Prostate gland (tissue), 2 donors: Measurements from ENCODE around the gene APOO. TPM values are rescaled to one million over a fixed set of nuclear protein-coding genes. Genes with fewer than 3 reads are reported as not detected.
"Not testable (repeated sequence)": the region's sequence is repeated elsewhere in the genome, so short reads cannot be mapped to it uniquely, and the experiment has no call there.

Experiments
- DNase-seq: peaks from one replicate; pipeline ENCODE4 v3.0.0-alpha.2; 2019; ENCODE audit warnings: low spot score
- H3K27ac ChIP-seq, 2 donors: fragments of 200-600 bp; sonication (generic); 2 replicates each; pipeline ENCODE4 v1.5.1; 2017 to 2019
- H3K27me3 ChIP-seq: fragments of 200-600 bp; sonication (generic); replicated peaks from 2 replicates; pipeline ENCODE4 v1.5.1; 2019; ENCODE audit not compliant: insufficient read depth
- H3K36me3 ChIP-seq, 2 donors: fragments of 200-600 bp; sonication (generic); 1 replicate in 1 of 2; 2 replicates in 1 of 2; pipeline versions ENCODE4 v1.5.1 to v1.8.1; 2017 to 2019
- H3K4me1 ChIP-seq: fragments of 200-600 bp; sonication (generic); replicated peaks from 2 replicates; pipeline ENCODE4 v1.5.1; 2019
- H3K4me3 ChIP-seq, 2 donors: fragments of 200-600 bp; sonication (generic); 2 replicates each; pipeline ENCODE4 v1.5.1; 2017 to 2019
- H3K9me3 ChIP-seq: fragments of 200-600 bp; sonication (generic); 2 replicates; pipeline ENCODE4 v1.5.1; 2017
- POLR2A ChIP-seq: fragments of 450-650 bp; IDR thresholded peaks from one replicate; pipeline ENCODE4 v1.6.1; 2016; ENCODE audit warnings: antibody characterized with exemption, mild to moderate bottlenecking
- POLR2AphosphoS5 ChIP-seq: sonication (generic); formaldehyde crosslinking; IDR thresholded peaks from one replicate; pipeline ENCODE4 v1.6.1; 2017; ENCODE audit warnings: antibody characterized with exemption
- WGBS: methylation state at CpG from one replicate; pipeline ENCODE4 v1.1.5; 2018; 5-methylcytosine and 5-hydroxymethylcytosine counted together
- intact Hi-C: fragments of 100-400 bp; cut with DNase I; formaldehyde crosslinking; loops from one replicate; pipeline ENCODE4 v1.14.2; 2022
- total RNA-seq, 2 donors: library from RNA; depleted of rRNA; stranded (reverse); fragments of >200 nt; gene quantifications; one replicate each; pipeline ENCODE4 v1.1.0, GENCODE V29; 2016
- TF ChIP-seq, protein P1 (sequence below), 4 experiments: fragments of 200-600 bp in 2 of 4; fragments of 450-650 bp in 2 of 4; sonication (generic) in 2 of 4; IDR thresholded peaks; 1 replicate in 3 of 4; 2 replicates in 1 of 4; pipeline ENCODE4 v1.5.1; 2016 to 2019; ENCODE audit warnings: antibody characterized with exemption in 4 of 4, mild to moderate bottlenecking in 2 of 4, moderate library complexity in 2 of 4

Gene APOO
- total RNA-seq, 2 donors from 2014 or later: 12.3 to 17.3 TPM

DNA sequence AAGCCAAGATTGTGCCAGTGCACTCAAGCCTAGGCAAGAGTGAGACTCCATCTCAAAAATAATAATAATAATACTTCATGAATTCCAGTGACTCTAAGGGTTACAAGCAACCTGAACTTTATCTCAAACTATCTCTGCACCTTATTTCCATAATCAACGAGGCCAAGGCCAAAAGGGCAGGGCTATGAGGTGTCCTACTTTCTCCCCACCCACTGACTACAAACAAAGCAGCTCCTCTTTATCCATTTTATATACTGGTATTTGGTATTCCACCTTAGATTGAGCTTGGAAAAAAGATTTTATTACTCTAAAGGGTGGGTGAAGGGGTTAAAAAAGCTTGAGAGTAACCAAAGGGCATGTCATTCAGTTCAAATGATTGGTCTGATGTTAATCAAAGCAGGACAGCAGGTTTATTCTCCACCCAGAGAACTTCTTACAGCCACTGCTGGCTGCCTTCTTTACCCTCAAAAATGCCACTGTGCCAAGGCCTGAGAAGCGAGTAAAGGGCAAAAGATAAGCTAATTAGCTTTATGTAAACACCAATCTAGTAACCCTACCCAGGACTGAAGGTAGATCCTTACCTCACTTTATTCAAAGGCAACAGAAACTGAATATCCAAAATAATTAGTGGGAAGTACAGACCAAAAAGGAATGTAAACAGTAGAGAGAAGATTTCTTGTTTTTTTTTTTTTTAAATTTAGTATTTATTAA lies 28.2 kb downstream of the APOO start:
- no peak overlapping the region for H3K27ac ChIP-seq
- DNase-seq: no peak
- intact Hi-C loops: no loop called here
- no peaks in the 10 kb centered on the region for H3K27me3 ChIP-seq
- no peak overlapping the region for H3K4me3 ChIP-seq
- H3K4me1 ChIP-seq: no peaks in the 10 kb centered on the region
- no peaks in the 10 kb centered on the region for H3K36me3 ChIP-seq
- no peak for TF ChIP-seq POLR2AphosphoS5
- no peaks in the 10 kb centered on the region for H3K9me3 ChIP-seq
- 22% methylated on average over 2 of the region's 2 CpGs for WGBS

DNA sequence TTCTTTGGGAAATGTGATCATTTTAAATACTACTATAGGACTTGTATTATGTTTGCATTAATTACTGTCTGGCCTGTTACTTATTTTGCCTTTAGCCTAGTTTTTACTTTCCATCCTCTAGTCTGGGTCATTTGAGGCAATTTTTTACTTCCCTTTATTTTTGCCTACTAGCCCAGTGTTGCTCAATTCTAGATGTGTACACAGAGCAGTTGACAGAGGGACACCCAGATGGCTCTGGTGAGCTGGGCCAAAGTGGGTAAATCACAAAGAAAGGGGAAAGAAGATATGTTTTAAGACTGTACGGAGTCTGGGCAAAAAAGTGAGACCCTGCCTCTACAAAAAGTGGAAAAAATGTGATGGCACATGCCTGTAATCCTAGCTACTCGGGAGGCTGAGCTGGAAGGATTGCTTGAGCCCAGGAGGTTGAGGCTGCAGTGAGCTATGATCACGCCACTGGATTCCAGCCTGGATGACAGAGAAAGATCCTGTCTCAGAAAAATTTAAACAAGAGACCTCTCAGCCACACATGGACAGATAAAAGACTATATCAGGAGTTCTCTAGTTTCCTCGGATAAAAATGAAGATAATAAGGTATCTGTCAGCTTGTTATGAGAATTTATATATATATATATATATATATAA lies 35.7 kb downstream of the APOO start:
- 75% methylated on average over 4 of the region's 4 CpGs for WGBS
- intact Hi-C loops: no loop called here
- no peaks in the 10 kb centered on the region for H3K9me3 ChIP-seq

DNA sequence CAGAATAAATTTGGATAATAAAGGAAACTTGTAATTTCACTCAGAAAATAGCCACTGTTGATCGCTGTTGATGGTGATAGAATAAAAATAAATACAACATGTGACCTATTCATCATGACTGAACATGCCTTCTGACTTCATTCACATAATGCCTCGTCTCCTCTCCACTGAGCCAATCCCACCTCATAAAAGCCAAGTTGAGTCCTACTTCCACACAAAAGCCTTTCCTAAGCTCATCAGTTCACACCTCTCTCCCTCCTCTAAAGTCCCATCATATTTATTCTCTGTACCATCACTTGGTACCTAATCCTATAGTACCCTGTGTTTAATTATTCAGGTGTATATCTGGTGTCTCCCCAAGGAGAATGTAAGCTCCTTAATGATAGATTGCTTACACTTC lies 37.7 kb downstream of the APOO start:
- no peak for DNase-seq
- no peaks in the 10 kb centered on the region for H3K9me3 ChIP-seq
- no peaks in the 10 kb centered on the region for H3K36me3 ChIP-seq
- H3K4me1 ChIP-seq: no peaks in the 10 kb centered on the region
- intact Hi-C loops: no loop called here
- WGBS: 81% methylated on average over 2 of the region's 2 CpGs
- TF ChIP-seq, protein P1, sequence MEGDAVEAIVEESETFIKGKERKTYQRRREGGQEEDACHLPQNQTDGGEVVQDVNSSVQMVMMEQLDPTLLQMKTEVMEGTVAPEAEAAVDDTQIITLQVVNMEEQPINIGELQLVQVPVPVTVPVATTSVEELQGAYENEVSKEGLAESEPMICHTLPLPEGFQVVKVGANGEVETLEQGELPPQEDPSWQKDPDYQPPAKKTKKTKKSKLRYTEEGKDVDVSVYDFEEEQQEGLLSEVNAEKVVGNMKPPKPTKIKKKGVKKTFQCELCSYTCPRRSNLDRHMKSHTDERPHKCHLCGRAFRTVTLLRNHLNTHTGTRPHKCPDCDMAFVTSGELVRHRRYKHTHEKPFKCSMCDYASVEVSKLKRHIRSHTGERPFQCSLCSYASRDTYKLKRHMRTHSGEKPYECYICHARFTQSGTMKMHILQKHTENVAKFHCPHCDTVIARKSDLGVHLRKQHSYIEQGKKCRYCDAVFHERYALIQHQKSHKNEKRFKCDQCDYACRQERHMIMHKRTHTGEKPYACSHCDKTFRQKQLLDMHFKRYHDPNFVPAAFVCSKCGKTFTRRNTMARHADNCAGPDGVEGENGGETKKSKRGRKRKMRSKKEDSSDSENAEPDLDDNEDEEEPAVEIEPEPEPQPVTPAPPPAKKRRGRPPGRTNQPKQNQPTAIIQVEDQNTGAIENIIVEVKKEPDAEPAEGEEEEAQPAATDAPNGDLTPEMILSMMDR (IDR thresholded peaks at IDR 0.05): no peak
- TF ChIP-seq POLR2A: no peak
- no peak overlapping the region for H3K4me3 ChIP-seq
- no peak overlapping the region for H3K27ac ChIP-seq
- H3K27me3 ChIP-seq: no peaks in the 10 kb centered on the region

More for the DNA sequence above, 35.7 kb downstream of the APOO start:
- Histone ChIP-seq H3K27me3 (no peaks in the 10 kb centered on the region), H3K4me3 (no peak overlapping the region), H3K27ac (no peak overlapping the region), H3K36me3 (no peaks in the 10 kb centered on the region), H3K4me1 (no peaks in the 10 kb centered on the region)
- TF ChIP-seq, protein P1 (IDR thresholded peaks at IDR 0.05): no peak
- TF ChIP-seq POLR2AphosphoS5 (no peak), POLR2A (no peak)
- no peak for DNase-seq

DNA sequence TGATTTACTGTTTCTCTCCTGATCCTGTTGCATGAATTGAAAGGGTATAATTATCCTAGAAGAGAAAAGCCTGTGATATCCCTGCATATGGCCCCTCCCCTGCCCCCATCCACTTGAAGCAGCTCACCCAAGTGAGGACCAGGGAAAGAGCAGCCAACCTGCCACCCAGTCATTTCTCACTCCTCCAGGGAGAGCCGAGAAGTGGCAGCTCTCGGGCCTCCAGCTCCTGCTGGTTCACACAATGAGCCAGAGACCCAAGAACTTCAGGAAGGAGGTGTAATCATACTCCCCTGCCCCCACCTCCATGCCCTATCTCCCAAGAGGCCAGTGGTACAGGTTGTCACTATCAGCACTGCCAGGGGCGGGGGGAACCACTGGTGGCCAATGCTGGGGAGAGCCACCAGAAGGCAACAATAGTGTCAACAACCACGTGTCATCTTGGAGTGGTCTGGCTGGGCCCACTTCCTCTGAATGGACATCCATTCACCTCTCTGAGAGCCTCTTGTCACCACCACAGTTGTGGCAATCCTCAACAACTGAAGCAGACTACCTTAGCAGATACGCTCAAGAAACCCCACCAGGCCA lies 42.9 kb downstream of the APOO start:
- no peak overlapping the region for H3K4me3 ChIP-seq
- TF ChIP-seq POLR2AphosphoS5: no peak
- TF ChIP-seq POLR2A: no peak

DNA sequence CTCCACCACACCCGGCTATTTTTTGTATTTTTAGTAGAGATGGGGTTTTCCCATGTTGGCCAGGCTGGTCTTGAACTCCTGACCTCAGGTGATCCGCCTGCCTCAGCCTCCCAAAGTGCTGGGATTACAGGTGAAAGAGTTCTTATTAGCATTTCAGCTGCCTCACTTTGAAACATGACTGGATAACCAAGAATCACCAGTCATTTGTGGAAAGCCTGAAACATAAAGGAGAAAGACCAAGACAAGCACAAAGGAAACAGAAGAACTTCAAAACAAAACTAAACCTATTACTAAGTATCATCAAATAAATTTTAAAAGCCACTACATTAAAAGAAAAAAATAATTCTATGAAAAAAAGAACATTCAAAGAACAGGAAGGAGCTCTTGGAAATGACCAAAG lies 45.8 kb downstream of the APOO start:
- H3K27ac ChIP-seq, H3K4me3 ChIP-seq, intact Hi-C loops, H3K27me3 ChIP-seq, H3K9me3 ChIP-seq, H3K36me3 ChIP-seq, H3K4me1 ChIP-seq, DNase-seq: not testable (repeated sequence)
- 100% methylated on average over 2 of the region's 2 CpGs for WGBS

More for the DNA sequence above, 42.9 kb downstream of the APOO start:
- H3K36me3 ChIP-seq: no peaks in the 10 kb centered on the region
- no peak overlapping the region for H3K27ac ChIP-seq
- H3K4me1 ChIP-seq: no peaks in the 10 kb centered on the region
- intact Hi-C loops: no loop called here
- 91% methylated on average over 3 of the region's 5 CpGs for WGBS
- no peaks in the 10 kb centered on the region for H3K27me3 ChIP-seq
- H3K9me3 ChIP-seq: no peaks in the 10 kb centered on the region
- DNase-seq: no peak

DNA sequence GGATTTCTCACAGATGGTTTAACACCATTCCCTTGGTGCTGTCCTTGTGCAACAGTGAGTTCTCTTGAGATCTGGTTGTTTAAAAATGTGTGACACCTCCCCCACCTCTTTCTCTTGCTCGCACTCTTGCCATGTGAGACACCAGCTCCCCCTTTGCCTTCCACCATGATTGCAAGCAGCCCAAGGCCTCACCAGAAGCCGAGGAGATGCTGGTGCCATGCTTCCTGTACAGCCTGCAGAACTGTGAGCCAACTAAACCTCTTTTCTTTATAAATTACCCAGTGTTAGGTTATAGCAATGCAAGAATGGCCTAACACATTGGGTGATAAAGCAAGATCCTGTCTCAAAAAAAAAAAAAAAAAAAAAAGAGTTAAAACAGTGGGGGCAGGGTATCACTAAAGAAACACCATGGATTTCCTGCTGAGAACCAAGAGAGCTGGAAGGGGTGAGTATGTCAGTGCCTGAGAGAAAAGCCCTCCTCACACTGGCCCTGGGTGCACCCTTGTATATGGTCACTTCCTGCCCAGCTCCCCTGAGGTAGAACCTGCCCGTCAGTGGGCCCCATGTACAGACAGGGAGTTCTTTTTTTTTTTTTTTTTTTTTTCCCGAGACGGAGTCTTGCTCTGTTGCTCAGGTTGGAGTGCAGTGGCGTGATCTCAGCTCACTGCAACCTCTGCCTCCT lies 46.4 kb downstream of the APOO start:
- WGBS: 83% methylated on average over 5 of the region's 6 CpGs
- Histone ChIP-seq H3K4me1 (no peaks in the 10 kb centered on the region), H3K9me3 (no peaks in the 10 kb centered on the region), H3K36me3 (no peaks in the 10 kb centered on the region), H3K4me3 (no peak overlapping the region), H3K27me3 (no peaks in the 10 kb centered on the region), H3K27ac (no peak overlapping the region)
- intact Hi-C loops: no loop called here
- TF ChIP-seq, protein P1 (IDR thresholded peaks at IDR 0.05): no peak
- TF ChIP-seq POLR2A (no peak), POLR2AphosphoS5 (no peak)
- no peak for DNase-seq

DNA sequence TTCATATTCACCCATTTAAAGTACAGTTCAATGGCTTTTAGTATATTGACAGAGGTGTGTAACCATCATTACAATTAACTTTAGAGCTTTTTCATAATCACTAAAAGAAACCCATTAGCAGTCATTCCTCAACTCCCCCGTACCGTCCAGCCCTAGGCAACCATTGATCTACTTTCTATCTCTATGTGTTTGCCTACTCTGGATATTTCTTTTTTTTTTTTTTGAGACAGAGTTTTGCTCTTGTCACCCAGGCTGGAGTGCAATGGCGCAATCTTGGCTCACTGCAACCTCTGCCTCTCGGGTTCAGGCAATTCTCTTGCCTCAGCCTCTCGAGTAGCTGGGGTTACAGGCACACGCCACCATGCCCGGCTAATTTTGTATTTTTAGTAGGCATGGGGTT lies 48.5 kb downstream of the APOO start:
- H3K36me3 ChIP-seq, H3K4me3 ChIP-seq, H3K27ac ChIP-seq, H3K9me3 ChIP-seq, intact Hi-C loops, H3K27me3 ChIP-seq, H3K4me1 ChIP-seq, DNase-seq: not testable (repeated sequence)
- 94% methylated on average over 5 of the region's 7 CpGs for WGBS
